HUES64 (cell line): Measurements from ENCODE around the gene EDEM2. TPM values are rescaled to one million over a fixed set of nuclear protein-coding genes. Genes with fewer than 3 reads are reported as not detected.
"Not testable (repeated sequence)": the region's sequence is repeated elsewhere in the genome, so short reads cannot be mapped to it uniquely, and the experiment has no call there.

Source experiments
- H3K27ac ChIP-seq: 2 replicates; pipeline ENCODE4 v1.7.0; 2013; ENCODE audit warnings: low read depth, low read length, inconsistent platforms
- H3K27me3 ChIP-seq: 2 replicates; pipeline ENCODE4 v1.6.1; 2013; ENCODE audit warnings: mild to moderate bottlenecking, low read length; ENCODE audit not compliant: insufficient read depth
- H3K36me3 ChIP-seq: 2 replicates; pipeline ENCODE4 v1.6.1; 2013; ENCODE audit warnings: mild to moderate bottlenecking, low read length; ENCODE audit not compliant: insufficient read depth
- H3K4me1 ChIP-seq: 2 replicates; pipeline ENCODE4 v1.6.1; 2013; ENCODE audit warnings: mild to moderate bottlenecking, low read length, moderate library complexity; ENCODE audit not compliant: insufficient read depth
- H3K4me3 ChIP-seq: 2 replicates; pipeline ENCODE4 v1.5.1; 2013; ENCODE audit warnings: mild to moderate bottlenecking, low read length, moderate library complexity
- H3K9ac ChIP-seq: 2 replicates; pipeline ENCODE4 v1.6.1; 2013; ENCODE audit warnings: mild to moderate bottlenecking, low read depth, low read length
- H3K9me3 ChIP-seq: 2 replicates; pipeline ENCODE4 v1.6.1; 2013; ENCODE audit warnings: low read depth, low read length; ENCODE audit not compliant: insufficient read depth
- WGBS: fragments of 150-250, 120-280 bp; methylation state at CpG from one replicate; pipeline ENCODE4 v1.1.7; 2013; ENCODE audit warnings: missing lambda C conversion rate; 5-methylcytosine and 5-hydroxymethylcytosine counted together
- polyA plus RNA-seq, 2 experiments: library from polyadenylated mRNA; stranded (reverse); fragments of 50-300 nt; gene quantifications; one replicate each; pipeline ENCODE4 v1.2.3, GENCODE V29; 2013

Gene EDEM2
- polyA plus RNA-seq (2013, experiment 1 of 2) = 9.8 TPM
- 11.1 TPM for polyA plus RNA-seq (2013, experiment 2 of 2)

DNA sequence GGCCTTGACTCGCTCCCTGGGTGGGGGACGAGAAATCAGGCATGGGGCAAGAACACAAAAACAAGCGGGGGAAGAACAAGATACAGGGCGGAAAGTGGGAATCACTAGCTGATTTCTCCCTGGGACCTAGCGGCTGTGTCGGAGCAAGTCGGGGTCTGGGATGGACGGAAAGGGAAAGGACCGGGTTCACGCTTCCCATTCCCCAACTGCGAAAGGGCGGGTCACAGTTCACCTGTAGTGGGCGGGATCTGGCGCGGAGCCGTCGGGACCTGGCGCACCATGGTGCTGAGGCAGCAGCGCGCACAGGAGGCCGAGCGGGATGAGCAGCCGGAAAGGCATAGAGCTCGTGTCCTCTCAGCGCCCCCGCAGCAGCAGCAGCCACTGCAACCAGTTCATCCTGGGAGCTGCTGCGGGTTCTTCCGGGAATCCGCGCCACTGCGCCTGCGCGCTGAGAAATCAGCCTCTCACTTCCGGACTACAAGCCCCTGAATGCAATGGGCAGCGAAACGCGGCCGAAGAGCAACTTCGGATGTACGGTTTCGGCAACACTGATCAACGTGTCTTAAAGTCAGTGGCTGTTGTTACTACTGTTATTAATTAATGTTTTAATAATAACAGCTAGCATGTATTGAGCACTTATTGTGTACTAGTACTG is at the start of gene EDEM2:
EDEM2 (minus strand) TSS at position 417 of the 655 bp plus-strand sequence; CDS start at position 339, 78 bp downstream.
- H3K9me3 ChIP-seq = no peaks in the 10 kb centered on the region
- no peaks in the 10 kb centered on the region for H3K27me3 ChIP-seq
- peak within 1 kb of the TSS; percentile 65 for H3K9ac ChIP-seq
- peaks cover 11% of the 10 kb centered on the region for H3K36me3 ChIP-seq
- WGBS = under 1% methylated on average over 41 of the region's 42 CpGs
- peak within 1 kb of the TSS; percentile 73; the same call in 1 of the 2 replicates for H3K27ac ChIP-seq
- H3K4me1 ChIP-seq = peaks cover 12% of the 10 kb centered on the region; the same call in 1 of the 2 replicates
- peak within 1 kb of the TSS; percentile 87 for H3K4me3 ChIP-seq

DNA sequence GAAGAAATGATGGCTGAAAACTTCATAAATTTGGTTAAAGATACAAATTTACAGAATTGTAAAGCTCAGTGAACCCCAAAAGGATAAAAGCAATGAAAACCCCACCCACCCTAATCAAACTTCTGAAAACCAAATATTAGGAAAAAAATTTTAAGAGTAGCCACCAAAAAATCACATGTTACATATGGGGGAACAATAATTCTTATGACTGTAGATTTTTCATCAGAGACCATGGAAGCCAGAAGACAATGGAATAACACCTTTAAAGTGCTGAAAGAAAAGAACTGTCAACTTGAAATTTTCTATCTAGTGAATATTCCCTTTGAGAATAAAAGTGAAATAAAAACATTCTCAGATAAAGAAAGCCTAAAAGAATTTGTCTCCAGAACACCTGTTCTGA is 49.2 kb upstream of the EDEM2 start:
- H3K27ac ChIP-seq = no peak overlapping the region
- peaks cover 4% of the 10 kb centered on the region; the same call in 1 of the 2 replicates for H3K4me1 ChIP-seq
- no peaks in the 10 kb centered on the region for H3K27me3 ChIP-seq
- no peak overlapping the region for H3K4me3 ChIP-seq
- H3K36me3 ChIP-seq = no peaks in the 10 kb centered on the region
- no peak overlapping the region for H3K9ac ChIP-seq
- peaks cover 26% of the 10 kb centered on the region for H3K9me3 ChIP-seq

DNA sequence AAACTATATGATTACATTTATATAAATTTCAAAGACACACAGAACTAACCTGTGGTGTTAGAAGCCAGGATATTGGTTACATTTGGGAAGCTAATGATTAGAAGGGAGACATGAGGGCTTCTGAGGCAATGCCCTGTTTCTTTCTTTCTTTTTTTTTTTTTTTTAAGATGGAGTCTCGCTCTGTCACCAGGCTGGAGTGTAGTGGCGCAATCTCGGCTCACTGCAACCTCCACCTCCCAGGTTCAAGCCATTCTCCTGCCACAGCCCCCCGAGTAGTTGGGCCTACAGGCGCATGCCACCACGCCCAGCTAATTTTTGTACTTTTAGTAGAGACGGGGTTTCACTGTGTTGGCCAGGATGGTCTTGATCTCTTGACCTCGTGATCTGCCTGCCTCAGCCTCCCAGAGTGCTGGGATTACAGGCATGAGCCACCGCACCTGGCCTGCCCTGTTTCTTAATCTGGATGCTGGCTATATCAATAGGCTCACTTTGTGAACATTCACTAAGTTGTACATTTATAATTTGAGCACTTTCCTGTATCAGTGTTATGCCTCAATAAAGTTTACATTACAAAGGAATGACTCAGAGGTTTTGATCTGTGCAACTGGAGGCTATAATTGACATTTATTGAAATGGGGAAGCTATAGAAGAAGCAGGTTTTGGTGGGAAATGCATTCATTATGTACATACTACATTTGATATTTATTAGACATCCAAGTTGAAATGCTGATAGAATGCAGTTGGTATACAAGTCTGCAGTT is 46.1 kb upstream of the EDEM2 start:
- H3K4me1 ChIP-seq, H3K36me3 ChIP-seq, H3K27ac ChIP-seq, H3K4me3 ChIP-seq, H3K27me3 ChIP-seq, H3K9ac ChIP-seq: not testable (repeated sequence)
- peaks cover 20% of the 10 kb centered on the region for H3K9me3 ChIP-seq
- 97% methylated on average over 9 of the region's 9 CpGs for WGBS

GRCh38 chr20:35192118-35192872 is 45.2 kb upstream of the EDEM2 start:
- Histone ChIP-seq H3K4me3 (no peak overlapping the region), H3K27me3 (no peaks in the 10 kb centered on the region), H3K36me3 (no peaks in the 10 kb centered on the region), H3K27ac (no peak overlapping the region), H3K9me3 (peaks cover 17% of the 10 kb centered on the region), H3K9ac (no peak overlapping the region), H3K4me1 (peaks cover 4% of the 10 kb centered on the region; the same call in 1 of the 2 replicates)
- 74% methylated on average over 6 of the region's 9 CpGs for WGBS

DNA sequence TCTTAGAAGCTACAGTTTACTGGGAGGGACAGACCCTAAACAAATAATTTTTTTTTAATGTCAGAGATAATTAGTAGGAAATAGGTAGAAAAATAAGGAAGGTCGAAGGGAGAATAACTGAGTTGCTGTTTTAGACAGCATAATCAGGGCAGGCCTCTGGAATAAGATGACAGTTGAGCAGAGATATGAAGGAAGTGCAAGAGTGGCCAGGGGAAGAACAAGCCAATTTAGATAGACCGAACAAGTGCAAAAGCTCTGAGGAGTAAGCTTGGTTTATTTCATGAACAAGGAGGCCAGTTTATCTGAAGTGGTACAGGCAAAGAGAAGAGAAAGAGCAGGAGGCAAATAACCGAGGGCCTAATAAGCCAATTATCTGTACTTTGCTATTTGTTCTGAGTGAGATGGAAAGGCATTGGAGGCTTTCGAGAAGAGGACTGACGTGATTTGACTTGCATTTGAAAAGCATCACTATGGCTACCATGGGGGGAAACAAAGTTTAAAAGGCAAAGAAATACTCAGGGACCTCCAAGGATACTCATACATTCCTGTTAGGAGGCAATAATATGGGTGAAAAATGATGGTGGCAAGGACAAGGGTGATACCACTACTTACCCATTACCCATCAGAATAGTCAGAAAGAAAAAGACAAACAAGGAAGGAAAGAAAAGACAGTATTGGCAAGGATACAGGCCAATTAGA is 44.4 kb upstream of the EDEM2 start:
- Histone ChIP-seq H3K36me3 (no peaks in the 10 kb centered on the region), H3K4me3 (no peak overlapping the region), H3K27ac (no peak overlapping the region), H3K27me3 (no peaks in the 10 kb centered on the region), H3K4me1 (peaks cover 4% of the 10 kb centered on the region; the same call in 1 of the 2 replicates), H3K9me3 (peaks cover 9% of the 10 kb centered on the region), H3K9ac (no peak overlapping the region)
- WGBS = 81% methylated on average over 5 of the region's 5 CpGs

- H3K36me3 ChIP-seq = no peaks in the 10 kb centered on the region
- no peak overlapping the region for H3K27ac ChIP-seq
- no peak overlapping the region for H3K4me3 ChIP-seq
- no peak overlapping the region for H3K9ac ChIP-seq
- H3K27me3 ChIP-seq = no peaks in the 10 kb centered on the region
- peaks cover 4% of the 10 kb centered on the region; the same call in 1 of the 2 replicates for H3K4me1 ChIP-seq
- peaks cover 7% of the 10 kb centered on the region; the same call in 1 of the 2 replicates for H3K9me3 ChIP-seq
- 93% methylated on average over 6 of the region's 6 CpGs for WGBS
These were observed 43.4 kb upstream of the EDEM2 start for GRCh38 chr20:35190556-35190955.

GRCh38 chr20:35189223-35189622 is 42.1 kb upstream of the EDEM2 start:
- not testable (repeated sequence) for H3K9ac ChIP-seq, H3K4me3 ChIP-seq, H3K9me3 ChIP-seq, H3K27me3 ChIP-seq, H3K36me3 ChIP-seq, H3K27ac ChIP-seq, H3K4me1 ChIP-seq
- WGBS = 85% methylated on average over 8 of the region's 8 CpGs

DNA sequence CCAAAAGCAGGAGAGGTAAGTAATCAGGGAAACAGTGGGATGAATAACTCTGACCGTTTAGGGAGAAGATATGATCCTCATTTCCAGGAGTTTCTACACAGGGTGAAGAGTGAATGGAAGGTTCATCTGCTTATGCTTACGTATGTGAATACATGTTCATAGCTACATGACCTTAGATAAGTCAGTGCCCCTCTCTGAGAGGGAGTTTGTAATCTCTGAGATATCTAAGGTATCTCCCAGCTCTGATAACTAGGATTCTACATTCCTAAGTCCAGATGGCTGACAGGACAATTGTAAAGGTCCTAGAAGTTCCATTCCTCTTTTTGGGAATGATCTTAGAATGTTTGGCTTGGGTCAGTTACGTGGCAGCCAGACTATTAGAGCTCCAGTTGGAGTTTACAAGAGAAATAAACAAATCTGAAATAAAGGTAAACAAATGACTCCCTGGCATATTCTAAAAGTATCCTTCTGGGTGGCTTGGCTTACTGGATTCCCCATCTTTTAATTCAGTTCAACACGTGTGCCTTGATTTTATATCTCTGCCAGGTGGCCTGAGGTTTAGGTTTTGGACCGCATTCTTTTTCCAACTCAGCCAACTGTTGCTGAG is 40.6 kb upstream of the EDEM2 start:
- H3K4me3 ChIP-seq = no peak overlapping the region
- peaks cover 4% of the 10 kb centered on the region; the same call in 1 of the 2 replicates for H3K4me1 ChIP-seq
- WGBS = 88% methylated on average over 5 of the region's 5 CpGs
- H3K27ac ChIP-seq = no peak overlapping the region
- no peaks in the 10 kb centered on the region for H3K27me3 ChIP-seq
- H3K9ac ChIP-seq = no peak overlapping the region
- peaks cover 3% of the 10 kb centered on the region; the same call in 1 of the 2 replicates for H3K9me3 ChIP-seq
- H3K36me3 ChIP-seq = no peaks in the 10 kb centered on the region

- not testable (repeated sequence) for H3K9me3 ChIP-seq, H3K4me1 ChIP-seq, H3K4me3 ChIP-seq, H3K27me3 ChIP-seq, H3K36me3 ChIP-seq, H3K9ac ChIP-seq, H3K27ac ChIP-seq
- 91% methylated on average over 10 of the region's 10 CpGs for WGBS
These were observed 39.7 kb upstream of the EDEM2 start for GRCh38 chr20:35186691-35187289.

DNA sequence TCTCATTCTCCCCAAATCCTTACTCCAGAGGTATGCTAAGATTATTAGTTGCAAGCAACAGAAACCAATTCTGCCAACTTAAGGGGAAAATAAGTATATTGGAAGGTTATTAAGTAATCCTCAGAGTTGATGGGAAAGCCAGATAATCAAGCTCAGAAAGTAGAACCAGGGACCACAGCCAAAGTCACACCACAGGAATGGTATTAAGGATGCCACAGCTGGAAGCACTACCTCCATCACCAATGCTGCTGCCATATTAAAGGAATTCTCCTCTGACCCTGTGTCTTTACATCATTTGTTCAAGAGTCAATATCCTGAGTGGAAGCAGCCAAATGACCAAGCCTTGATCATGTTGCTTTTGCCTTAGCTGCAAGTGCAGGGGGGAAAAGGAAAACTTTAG is 34.6 kb upstream of the EDEM2 start:
- Histone ChIP-seq H3K36me3 (peaks cover 8% of the 10 kb centered on the region; the same call in 1 of the 2 replicates), H3K27me3 (no peaks in the 10 kb centered on the region), H3K9me3 (peaks cover 3% of the 10 kb centered on the region; the same call in 1 of the 2 replicates), H3K4me1 (no peaks in the 10 kb centered on the region), H3K27ac (no peak overlapping the region), H3K9ac (no peak overlapping the region), H3K4me3 (no peak overlapping the region)
